HepG2 (cell line): Measurements from ENCODE around the gene RIPOR3. TPM values are rescaled to one million over a fixed set of nuclear protein-coding genes. Genes with fewer than 3 reads are reported as not detected.

Source experiments
- ATM ChIP-seq: fragments of 450-650 bp; IDR thresholded peaks from 2 replicates; pipeline ENCODE4 v1.7.1; 2017; ENCODE audit warnings: mild to moderate bottlenecking, borderline replicate concordance
- HOXA9 ChIP-seq: sonication (generic); formaldehyde crosslinking; IDR thresholded peaks from 2 replicates; pipeline ENCODE4 v1.8.1; 2022; ENCODE audit warnings: missing genetic modification reagents, mild to moderate bottlenecking, moderate library complexity, borderline replicate concordance
- IRX3 ChIP-seq: sonication (generic); formaldehyde crosslinking; IDR thresholded peaks from 2 replicates; pipeline ENCODE4 v1.8.1; 2023; ENCODE audit warnings: mild to moderate bottlenecking, low read depth, missing genetic modification reagents, borderline replicate concordance
- JUNB ChIP-seq: sonication (generic); formaldehyde crosslinking; IDR thresholded peaks from 2 replicates; pipeline ENCODE4 v1.8.0; 2022; ENCODE audit warnings: missing genetic modification reagents, mild to moderate bottlenecking, borderline replicate concordance
- MBD4 ChIP-seq: IDR thresholded peaks from 2 replicates; pipeline ENCODE4 v1.6.1; 2012; ENCODE audit warnings: low read length, inconsistent platforms, borderline replicate concordance
- MXI1 ChIP-seq: IDR thresholded peaks from 3 replicates; pipeline ENCODE4 v1.6.1; 2012; ENCODE audit warnings: low read depth, low read length, inconsistent platforms, borderline replicate concordance
- STAT5B ChIP-seq: sonication (generic); formaldehyde crosslinking; IDR thresholded peaks from 2 replicates; pipeline ENCODE4 v1.4.0; 2020; ENCODE audit warnings: missing genetic modification reagents
- U2AF1 ChIP-seq: fragments of 200-400 bp; formaldehyde crosslinking; optimal IDR thresholded peaks from 2 replicates; pipeline ENCODE3; 2017; ENCODE audit warnings: mild to moderate bottlenecking, low read depth, low read length
- XBP1 ChIP-seq: sonication (generic); formaldehyde crosslinking; IDR thresholded peaks from 2 replicates; pipeline ENCODE4 v1.5.0; 2020; ENCODE audit warnings: missing genetic modification reagents
- ZNF225 ChIP-seq: sonication (generic); formaldehyde crosslinking; IDR thresholded peaks from 2 replicates; pipeline ENCODE4 v1.4.0; 2020; ENCODE audit warnings: mild to moderate bottlenecking, missing genetic modification reagents
- ZNF318 ChIP-seq: sonication (generic); formaldehyde crosslinking; IDR thresholded peaks from 2 replicates; pipeline ENCODE4 v1.4.0; 2020; ENCODE audit warnings: mild to moderate bottlenecking, missing genetic modification reagents
- ZNF431 ChIP-seq: sonication (generic); formaldehyde crosslinking; IDR thresholded peaks from 2 replicates; pipeline ENCODE4 v1.9.0; 2022; ENCODE audit warnings: missing genetic modification reagents, low read depth, mild to moderate bottlenecking, borderline replicate concordance
- ZNF530 ChIP-seq: sonication (generic); formaldehyde crosslinking; IDR thresholded peaks from 2 replicates; pipeline ENCODE4 v1.5.0; 2020; ENCODE audit warnings: low read depth, mild to moderate bottlenecking, missing genetic modification reagents
- ZNF562 ChIP-seq: sonication (generic); formaldehyde crosslinking; IDR thresholded peaks from 2 replicates; pipeline ENCODE4 v1.8.0; 2022; ENCODE audit warnings: missing genetic modification reagents, borderline replicate concordance
- ZNF619 ChIP-seq: sonication (generic); formaldehyde crosslinking; IDR thresholded peaks from 2 replicates; pipeline ENCODE4 v1.4.0; 2020; ENCODE audit warnings: mild to moderate bottlenecking, missing genetic modification reagents
- polyA plus RNA-seq, 8 experiments: library from polyadenylated mRNA; depleted of rRNA in 3 of 8; stranded (reverse) in 7 of 8; unstranded in 1 of 8; fragments of >200 nt; fragmentation: Illumina TruSeq in 4 of 8; extraction: Trizol in 4 of 8; gene quantifications; 2 replicates each; pipeline versions ENCODE4 v1.2.1 to v1.2.3, GENCODE V29; 2011 to 2016; ENCODE audit warnings: low read depth in 4 of 8, missing spikeins in 1 of 8, mixed read lengths in 1 of 8; ENCODE audit not compliant: insufficient read depth in 1 of 8
- total RNA-seq, 5 experiments: library from RNA; depleted of rRNA; stranded (reverse); fragments of >200 nt; fragmentation: Illumina TruSeq; extraction: Trizol; gene quantifications; 2 replicates each; pipeline ENCODE4 v1.2.3, GENCODE V29; 2016; ENCODE audit warnings: low read depth in 1 of 5
- TF ChIP-seq, protein P1 (sequence below): sonication (generic); formaldehyde crosslinking; IDR thresholded peaks from 2 replicates; pipeline ENCODE4 v1.9.0; 2021; ENCODE audit warnings: missing genetic modification reagents, mild to moderate bottlenecking, borderline replicate concordance
- TF ChIP-seq, protein P2 (sequence below): sonication (generic); formaldehyde crosslinking; IDR thresholded peaks from 2 replicates; pipeline ENCODE4 v1.4.0; 2020; ENCODE audit warnings: missing genetic modification reagents
- TF ChIP-seq, protein P3 (sequence below): sonication (generic); formaldehyde crosslinking; IDR thresholded peaks from 2 replicates; pipeline ENCODE4 v1.5.0; 2020; ENCODE audit warnings: missing genetic modification reagents, mild to moderate bottlenecking, borderline replicate concordance

RIPOR3 gene
- total and polyA plus RNA-seq, 2 of the 13 experiments (the other 11 are each of a cell fraction or from before 2014, with no cell fraction given): 0.18 TPM; not detected in 1

DNA sequence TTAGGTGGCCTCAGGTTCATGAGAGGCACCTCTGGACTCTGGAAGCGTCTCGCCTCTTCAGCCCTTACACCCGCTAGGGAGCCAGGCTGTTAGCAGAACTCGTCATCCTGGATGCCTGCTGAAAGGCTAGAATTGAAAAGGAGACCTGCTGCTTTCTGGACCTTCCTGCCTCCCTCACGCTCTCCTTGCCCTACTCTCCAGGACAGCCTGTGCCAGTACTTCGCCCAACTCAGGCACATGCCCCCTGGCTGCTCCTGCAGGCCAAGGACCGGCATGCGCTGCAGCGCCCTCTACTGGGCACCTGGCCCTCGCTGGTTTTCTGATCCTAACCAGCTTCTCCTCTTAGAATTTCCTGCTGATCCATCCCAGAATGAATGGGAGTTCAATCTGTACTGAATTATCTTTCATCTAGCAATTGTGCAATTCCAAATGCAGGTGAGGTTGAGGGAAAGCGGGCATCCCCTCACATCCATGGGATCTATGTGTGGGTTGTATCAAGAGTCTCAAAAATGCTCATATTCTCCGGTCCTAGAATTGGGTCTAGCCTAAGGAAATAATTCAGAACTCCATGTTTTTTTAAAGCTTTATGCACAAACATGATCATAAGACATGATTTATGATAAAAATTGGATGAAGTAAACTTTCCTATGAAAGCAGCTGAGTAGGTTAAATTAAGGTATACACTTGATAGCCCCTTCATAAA is 103.2 kb downstream of the RIPOR3 start (continued):
- TF ChIP-seq, protein P1, sequence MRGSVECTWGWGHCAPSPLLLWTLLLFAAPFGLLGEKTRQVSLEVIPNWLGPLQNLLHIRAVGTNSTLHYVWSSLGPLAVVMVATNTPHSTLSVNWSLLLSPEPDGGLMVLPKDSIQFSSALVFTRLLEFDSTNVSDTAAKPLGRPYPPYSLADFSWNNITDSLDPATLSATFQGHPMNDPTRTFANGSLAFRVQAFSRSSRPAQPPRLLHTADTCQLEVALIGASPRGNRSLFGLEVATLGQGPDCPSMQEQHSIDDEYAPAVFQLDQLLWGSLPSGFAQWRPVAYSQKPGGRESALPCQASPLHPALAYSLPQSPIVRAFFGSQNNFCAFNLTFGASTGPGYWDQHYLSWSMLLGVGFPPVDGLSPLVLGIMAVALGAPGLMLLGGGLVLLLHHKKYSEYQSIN (CRISPR knock-in tag): no peak
- TF ChIP-seq ZNF318 (CRISPR knock-in tag) (no peak), MBD4 (no peak), JUNB (CRISPR knock-in tag) (no peak), ZNF530 (CRISPR knock-in tag) (no peak), ATM (no peak), U2AF1 (no peak), ZNF431 (no peak), ZNF619 (0 out of 2 replicates have a peak, but pooled peaks have one; percentile 53), MXI1 (no peak), XBP1 (CRISPR knock-in tag) (no peak), ZNF562 (CRISPR knock-in tag) (no peak), ZNF225 (CRISPR knock-in tag) (no peak), IRX3 (no peak), HOXA9 (CRISPR knock-in tag) (no peak), STAT5B (CRISPR knock-in tag) (no peak)
- TF ChIP-seq, protein P2, sequence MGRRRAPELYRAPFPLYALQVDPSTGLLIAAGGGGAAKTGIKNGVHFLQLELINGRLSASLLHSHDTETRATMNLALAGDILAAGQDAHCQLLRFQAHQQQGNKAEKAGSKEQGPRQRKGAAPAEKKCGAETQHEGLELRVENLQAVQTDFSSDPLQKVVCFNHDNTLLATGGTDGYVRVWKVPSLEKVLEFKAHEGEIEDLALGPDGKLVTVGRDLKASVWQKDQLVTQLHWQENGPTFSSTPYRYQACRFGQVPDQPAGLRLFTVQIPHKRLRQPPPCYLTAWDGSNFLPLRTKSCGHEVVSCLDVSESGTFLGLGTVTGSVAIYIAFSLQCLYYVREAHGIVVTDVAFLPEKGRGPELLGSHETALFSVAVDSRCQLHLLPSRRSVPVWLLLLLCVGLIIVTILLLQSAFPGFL (CRISPR knock-in tag): no peak
- TF ChIP-seq, protein P3, sequence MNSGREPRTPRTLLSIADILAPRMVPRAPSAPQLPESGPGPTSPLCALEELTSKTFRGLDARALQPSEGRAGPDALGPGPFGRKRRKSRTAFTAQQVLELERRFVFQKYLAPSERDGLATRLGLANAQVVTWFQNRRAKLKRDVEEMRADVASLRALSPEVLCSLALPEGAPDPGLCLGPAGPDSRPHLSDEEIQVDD: no peak
